Ovary (tissue), 3 donors: ENCODE results near the gene MARCOL.

Source experiments
- POLR2A ChIP-seq: fragments of 450-650 bp; IDR thresholded peaks from one replicate; pipeline ENCODE4 v1.6.1; 2017; ENCODE audit warnings: antibody characterized with exemption, mild to moderate bottlenecking, moderate library complexity
- TF ChIP-seq, protein P1 (sequence below), 3 donors: fragments of 450-650 bp in 2 of 3; fragments of 200-600 bp in 1 of 3; IDR thresholded peaks; one replicate each; pipeline versions ENCODE4 v1.5.1 to v1.8.0; 2016 to 2022; ENCODE audit warnings: antibody characterized with exemption in 3 of 3, mild to moderate bottlenecking in 1 of 3
- donor health status: DM: no; HTN: no; CAD: no.

DNA sequence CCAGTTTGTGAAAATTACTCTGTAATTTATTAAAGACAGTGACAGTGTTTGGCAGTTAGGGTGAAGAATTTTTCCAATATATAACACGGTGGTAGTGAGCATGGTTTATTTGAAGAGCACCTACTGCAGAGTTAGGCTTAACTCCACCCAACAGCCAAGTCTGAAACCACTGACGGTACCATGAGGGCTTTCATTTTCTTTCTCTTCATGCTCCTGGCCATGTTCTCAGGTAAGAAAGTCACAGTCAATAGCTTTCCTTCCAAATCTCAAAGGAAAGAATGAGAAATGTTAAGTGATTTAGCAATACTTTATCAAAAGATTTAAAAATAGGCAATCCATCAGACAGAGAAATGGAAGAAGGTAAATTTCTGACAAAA is at the start of gene MARCOL:
- TF ChIP-seq, protein P1, sequence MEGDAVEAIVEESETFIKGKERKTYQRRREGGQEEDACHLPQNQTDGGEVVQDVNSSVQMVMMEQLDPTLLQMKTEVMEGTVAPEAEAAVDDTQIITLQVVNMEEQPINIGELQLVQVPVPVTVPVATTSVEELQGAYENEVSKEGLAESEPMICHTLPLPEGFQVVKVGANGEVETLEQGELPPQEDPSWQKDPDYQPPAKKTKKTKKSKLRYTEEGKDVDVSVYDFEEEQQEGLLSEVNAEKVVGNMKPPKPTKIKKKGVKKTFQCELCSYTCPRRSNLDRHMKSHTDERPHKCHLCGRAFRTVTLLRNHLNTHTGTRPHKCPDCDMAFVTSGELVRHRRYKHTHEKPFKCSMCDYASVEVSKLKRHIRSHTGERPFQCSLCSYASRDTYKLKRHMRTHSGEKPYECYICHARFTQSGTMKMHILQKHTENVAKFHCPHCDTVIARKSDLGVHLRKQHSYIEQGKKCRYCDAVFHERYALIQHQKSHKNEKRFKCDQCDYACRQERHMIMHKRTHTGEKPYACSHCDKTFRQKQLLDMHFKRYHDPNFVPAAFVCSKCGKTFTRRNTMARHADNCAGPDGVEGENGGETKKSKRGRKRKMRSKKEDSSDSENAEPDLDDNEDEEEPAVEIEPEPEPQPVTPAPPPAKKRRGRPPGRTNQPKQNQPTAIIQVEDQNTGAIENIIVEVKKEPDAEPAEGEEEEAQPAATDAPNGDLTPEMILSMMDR (IDR thresholded peaks at IDR 0.05), result no peak
- no peak for TF ChIP-seq POLR2A
